CD4-positive, alpha-beta T cell treated with Interleukin-4 for 4 hours (primary cell): ENCODE data around the gene FBXL3.
"Not testable (repeated sequence)": the region's sequence is repeated elsewhere in the genome, so short reads cannot be mapped to it uniquely, and the experiment has no call there.

Experiments used
- DNase-seq: peaks from one replicate; pipeline ENCODE4 v3.0.0-alpha.2; 2020

The FBXL3 gene

DNA sequence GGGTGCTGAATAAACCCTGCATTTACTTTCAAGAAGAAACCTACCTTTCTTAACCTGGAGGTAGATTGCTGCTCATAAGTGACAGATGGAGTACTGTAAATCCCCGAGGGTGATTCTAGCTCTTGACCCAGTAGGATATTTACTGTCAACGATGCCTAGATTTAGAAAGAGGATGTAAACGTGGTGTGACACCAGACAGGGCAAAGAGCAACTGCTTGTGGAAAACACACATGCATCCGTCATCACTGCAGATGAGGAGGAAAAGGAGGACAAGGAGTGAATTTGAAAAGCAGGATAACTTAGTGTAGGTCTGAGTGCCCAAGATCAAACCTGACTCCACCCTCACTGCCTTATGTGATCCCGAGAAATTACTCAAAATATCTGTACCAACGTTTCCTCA lies 44.9 kb downstream of the FBXL3 start:
- no peak for DNase-seq

DNA sequence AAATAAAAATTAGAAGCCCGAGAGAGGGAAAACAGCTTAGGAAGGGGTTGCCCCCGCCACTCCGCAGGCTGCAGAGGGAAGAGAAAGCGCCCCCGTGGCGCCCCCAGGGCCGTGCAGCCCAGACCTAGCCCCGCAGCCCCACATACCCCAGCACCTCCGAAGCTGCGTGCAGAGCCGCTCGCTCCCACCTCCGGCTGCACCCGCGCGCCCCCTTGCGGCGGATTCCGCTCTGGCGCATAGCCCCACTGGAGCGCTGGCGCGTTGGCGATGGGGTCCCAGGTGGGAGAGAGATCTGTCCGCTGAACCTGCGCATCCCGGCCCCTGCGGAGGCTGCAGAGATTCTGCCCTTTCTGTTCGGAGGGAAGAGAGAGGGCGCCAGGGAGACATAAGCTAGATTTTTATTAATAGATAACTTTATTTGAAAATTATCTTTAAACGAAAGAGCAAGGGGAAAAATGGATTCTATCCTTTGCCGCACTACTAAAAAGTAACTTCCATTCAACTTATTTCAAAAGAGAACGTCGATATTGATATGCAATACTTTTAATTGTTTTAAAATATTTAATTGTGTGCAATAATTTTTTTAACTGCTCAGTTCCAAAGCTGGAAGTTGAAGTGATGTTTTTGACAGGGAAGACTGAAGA lies 46.8 kb downstream of the FBXL3 start:
- peak; percentile 77 for DNase-seq

DNA sequence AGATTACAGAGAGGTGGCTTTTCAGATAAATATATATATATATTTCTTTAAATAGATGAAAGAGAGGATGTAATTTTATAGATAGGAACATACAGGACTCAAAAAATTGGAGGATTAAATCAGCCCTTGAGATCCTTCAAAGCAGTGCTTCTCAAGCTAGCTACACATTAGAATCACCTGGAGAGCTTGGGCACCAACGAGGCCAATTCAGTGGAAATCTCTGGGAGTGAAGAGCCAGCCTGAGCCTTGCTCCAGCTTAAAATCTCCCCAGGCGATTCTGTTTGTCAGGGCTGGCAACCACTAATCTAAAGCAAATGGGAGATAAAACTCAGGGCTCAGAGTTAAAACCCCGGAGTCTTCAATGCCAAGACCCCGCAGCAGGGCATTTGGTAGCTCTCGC lies 50.0 kb downstream of the FBXL3 start:
- DNase-seq, result no peak

DNA sequence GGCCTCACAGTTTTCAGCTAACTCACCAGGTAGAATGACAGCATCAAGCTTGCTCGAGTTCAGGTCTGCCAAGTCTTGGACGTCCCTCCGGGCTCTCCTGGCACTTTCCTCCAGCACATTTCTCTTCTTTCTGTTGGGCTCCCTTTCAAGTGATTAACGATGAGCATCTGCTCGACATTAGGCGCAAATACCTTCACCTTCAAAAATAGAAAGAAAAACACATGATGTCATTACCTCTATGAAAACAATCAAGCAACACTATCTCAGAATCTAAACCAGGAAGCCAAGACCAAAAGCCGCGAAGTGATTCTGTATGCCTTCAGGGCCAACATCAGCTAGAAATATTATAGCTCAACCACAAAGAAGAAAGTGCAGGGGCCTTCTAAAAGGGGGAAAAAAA lies 50.5 kb downstream of the FBXL3 start:
- DNase-seq, result peak; percentile 33

DNA sequence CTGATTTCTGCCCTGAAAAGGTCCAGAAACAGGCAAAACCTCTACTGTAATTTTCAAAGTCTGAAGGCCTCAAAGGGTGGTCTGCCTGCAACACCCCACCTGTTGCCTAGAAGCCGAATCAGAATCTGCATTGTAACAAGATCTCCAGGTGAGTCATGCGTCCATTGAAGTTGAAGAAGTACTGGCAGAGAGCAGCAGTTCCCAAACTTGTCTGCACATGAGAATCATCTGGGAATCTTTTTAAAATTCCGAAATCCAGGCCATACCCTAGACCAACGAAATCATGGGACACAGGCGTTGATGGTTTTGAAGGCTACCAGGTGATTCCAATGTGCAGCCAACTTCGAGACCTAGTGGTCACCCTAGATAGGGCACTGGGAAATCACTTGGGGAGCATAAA lies 51.1 kb downstream of the FBXL3 start:
- DNase-seq, result no peak

DNA sequence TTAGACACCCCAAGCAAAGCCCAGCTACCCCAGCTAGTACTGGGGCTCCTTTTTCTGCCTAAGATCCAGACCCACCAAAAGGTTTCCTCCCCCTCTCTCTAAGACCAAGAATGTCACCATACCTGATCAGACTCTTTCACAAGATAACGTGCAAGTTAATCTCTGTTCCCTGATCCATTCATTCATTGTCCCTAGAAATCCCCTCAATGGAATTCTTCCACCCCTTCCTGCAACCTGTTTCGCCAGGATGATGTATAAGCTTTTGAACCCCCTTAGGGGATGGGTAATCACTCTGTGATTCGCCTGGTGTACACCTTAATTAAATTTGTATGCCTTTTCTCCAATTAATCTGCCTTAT lies 52.4 kb downstream of the FBXL3 start:
- DNase-seq, result no peak

DNA sequence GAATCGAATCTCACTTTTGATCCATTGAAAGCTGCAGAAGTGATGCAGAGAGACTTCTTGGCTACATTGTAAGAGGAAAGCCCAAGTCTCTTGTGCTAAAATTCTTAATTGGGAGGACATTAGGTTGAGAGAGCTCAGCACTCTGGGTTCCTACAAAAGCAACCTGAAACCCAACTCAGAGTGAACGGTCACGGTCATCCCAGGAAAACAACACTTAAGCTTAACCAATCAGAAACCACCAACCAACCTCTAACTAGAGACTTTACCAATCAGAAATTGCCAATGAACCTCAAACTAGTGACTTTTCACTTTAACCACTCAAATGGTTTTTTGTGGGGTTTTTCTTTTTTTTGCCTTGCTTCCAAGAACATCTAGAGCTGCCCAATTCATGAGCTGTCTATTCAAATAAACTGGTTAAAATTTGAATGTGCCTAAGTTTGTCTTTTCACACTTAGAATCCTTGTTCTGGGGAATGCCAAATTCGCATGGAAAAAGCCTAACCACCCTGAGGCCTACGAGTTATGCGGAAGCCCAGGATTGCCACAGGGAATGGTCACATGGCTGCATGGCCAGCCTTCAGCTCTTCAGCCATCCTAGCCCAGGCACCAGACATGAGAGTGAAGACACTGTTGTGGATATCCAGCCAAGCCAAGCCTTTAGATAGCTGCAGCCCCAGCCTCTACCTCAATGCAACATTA lies 52.9 kb downstream of the FBXL3 start:
- no peak for DNase-seq

DNA sequence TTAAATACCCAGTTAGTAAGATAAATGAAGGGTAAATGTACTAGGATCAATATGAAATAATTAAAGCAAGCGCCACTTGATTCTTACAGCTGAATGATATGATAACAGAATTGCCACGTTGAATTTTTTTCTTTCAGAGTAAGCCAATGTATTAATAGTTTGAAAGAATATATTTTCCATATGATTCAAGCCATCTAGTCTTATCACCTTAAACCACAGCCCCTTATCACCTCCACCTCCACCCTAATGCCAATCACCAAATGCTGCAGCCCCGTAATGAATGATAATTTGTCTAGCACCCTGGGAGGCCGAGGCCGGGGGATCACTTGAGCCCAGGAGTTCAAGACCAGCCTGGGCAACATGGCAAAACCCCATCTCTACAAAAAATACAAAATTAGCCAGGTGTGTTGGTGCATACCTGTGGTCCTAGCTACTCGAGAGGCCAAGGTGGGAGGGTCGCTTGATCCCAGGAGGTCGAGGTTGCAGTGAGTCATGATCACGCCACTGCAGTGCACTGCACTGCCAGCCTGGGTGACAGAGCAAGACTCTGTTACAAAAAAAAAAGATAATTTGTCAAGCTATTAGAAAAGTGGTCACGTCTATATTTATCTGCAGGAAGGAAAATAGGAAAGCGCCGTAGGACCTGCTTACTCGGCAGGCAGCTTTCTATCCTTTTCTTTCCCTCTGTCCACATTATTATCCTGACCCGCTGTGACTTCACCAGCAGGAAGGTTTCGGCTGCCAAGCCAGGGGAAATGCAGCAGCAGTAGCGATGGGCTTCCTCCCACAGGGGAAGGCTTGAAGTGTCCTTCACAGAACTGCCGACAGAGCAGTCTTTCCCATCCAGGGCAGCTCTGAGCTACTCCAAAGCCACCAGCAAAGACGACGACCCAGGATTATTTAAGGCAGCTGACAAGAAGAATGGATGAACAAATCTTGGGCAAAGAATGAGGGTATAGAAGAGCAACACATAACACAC lies 54.8 kb downstream of the FBXL3 start:
- DNase-seq, result no peak

DNA sequence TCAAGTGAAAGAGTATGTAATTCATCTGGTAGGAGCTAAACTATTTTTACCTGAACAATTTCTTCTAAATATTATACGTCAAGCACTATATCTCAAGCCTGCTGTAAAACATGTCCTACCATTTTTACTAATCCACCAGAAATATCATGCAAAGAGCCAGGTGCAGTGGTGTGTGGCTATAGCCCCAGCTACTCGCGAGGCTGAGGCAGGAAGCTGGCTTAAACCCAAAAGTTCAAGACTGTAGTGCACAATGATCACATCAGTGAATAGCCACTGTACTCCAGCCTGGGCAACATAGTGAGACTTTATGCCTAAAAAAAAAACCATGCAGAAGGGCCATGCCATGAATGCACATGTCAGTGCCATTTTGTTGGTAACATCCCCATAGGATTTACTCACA lies 55.7 kb downstream of the FBXL3 start:
- no peak for DNase-seq

DNA sequence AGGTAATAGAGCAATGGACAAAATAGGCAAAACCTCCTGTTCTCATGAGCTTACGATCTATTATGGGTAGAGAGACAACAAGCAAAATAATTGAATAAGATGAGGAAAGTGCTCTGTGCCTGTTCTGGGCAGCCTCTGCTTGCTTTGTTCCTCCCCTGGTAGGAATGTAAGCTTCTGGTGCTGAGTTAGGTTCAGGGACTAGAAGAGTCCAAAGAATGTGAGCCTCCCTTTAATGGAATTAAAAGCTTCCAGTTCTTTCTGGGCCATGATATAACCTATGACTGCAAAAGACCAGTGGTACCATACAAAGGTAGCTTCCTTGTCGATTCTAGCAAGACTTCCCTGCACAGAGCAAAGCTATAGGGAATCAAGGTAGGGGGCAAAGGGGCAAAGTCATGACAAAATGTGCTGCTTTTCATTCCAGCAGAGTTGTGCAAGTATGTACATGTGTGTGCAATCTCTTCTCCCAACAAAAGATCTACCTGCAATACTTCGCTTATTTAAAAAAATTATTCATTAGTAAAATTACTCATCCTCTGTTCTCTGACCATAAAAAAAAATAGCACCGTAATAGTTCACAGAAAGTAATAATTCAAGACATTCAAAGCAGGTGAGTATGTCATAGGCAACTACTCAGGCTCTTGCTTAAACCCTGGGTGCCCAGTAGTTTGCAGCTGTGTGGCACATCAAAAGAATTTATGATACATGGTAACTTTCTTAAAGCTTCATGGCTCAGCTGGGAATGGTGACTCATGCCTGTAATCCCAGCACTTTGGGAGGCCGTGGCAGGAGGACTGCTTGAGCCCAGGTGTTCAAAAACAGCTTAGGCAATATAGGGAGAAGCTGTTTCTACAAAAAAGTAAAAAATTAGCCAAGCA lies 57.2 kb downstream of the FBXL3 start:
- DNase-seq, result no peak

DNA sequence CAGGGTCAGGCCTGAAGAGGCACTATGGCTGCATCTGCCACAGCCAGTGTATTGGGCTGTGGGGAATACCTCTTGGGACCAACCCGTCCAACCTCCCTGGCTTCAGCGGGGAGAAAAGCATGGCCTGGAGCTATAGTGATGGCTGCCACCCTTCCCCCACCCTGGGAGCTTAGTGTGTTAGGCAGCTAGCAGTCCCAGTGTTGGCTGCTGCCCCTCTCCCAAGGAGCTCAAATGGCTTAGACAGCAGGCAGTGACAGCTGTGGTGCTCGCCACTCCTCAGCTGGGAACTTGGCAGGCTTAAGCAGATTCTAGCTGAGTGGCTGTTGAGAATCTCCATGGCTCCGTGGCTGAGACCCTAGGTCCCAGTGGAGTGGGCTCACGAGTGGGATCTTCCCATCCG lies 58.9 kb downstream of the FBXL3 start:
- no peak for DNase-seq

DNA sequence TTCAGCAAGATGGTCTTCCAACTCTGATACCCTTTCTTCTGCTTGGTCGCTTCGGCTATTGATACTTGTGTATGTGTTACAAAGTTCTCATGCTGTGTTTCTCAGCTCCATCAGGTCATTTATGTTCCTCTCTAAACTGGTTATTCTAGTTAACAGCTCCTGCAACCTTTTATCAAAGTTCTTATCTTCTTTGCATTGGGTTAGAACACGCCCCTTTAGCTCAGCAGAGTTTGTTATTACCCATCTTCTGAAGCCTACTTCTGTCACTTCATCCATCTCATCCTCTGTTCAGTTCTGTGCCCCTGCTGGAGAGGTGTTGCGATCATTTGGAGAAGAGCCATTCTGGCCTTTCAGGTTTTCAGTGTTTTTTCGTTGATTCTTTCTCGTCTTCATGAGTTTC lies 59.9 kb downstream of the FBXL3 start:
- DNase-seq, result no peak

DNA sequence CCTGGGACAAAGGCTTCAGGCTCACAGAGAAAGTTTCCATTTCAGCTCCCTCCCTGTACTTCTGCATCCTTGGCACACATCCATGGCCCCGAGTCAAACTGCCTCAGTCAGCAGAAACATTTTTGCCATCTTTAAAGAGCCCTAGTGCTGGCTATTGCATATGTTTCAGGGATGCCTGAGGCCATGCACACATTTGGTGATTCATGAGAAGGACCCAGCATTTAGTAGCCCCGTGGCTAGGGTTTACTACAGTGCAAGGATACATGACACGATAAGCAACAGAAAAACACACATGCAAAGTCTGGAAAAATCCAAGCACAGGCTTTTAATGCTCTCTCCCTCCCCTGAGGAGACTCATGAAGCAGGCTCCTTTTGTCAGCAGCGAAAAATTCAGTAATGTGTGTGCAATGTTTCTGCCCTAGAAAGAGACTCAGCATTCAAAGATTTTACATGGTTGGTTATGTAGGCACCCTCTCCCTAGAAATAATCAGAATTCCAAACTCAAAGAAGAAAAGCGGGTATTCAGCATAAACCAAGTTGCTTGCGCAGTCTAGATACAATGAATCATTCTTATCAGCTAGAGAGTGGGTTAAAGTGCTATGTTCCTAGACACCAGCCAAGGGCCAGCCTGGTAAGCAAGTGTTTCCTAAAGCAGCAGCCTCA lies 61.1 kb downstream of the FBXL3 start:
- no peak for DNase-seq

DNA sequence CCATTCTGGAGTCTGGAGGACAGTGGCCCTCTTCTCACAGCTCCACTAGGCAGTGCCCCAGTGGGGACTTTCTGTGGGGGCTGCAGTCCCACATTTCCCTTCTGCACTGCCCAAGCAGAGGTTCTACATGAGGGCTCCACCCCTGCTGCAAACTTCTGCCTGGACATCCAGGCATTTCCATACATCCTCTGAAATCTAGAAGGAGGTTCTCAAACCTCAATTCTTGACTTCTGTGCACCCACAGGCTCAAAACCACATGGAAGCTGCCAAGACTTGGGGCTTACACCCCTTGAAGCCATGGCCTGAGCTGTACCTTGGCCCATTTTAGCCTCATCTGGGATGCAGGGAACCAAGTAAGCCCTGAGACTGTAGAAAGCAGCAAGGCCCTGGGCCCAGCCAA lies 67.2 kb downstream of the FBXL3 start:
- DNase-seq, result not testable (repeated sequence)

DNA sequence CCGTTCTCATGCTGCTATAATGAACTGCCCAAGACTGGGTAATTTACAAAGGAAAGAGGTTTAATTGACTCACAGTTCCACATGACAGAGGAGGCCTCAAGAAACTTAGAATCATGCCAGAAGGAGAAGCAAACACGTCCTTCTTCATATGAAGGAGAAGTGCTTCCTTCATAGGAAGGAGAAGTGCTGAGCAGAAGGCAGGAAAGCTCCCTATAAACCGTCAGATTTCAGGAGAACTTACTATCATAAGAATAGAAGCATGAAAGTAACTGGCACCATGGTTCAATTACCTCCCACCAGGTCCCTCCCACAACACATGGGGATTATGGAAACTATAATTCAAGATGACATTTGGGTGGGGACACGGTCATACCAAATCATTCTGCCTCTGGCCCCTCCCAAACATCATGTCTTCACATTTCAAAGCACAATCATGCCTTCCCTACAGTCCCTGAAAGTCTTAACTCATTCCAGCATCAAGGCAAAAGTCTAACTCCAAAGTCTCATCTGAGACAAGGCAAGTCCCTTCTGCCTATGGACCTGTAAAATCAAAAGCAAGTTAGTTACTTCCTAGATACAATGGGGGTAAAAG lies 68.0 kb downstream of the FBXL3 start:
- DNase-seq, result no peak

DNA sequence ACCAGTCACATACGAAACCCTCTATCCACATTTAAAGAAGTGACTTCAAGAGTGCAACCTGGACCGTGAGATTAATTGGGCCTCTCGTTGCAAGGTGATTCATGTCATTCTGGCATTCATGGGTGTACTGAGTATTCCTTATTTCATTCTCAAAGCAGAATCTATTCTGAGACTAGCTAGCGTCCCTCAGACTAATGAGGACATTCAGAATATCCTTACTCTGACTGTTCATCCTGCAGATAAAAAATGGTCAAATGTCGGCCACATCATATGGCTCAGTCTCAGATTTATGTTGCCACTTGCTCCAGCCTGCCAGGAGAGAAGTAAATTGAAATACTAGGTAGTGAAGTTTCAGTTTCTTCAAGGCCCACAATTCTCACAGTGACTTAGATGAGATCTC lies 71.3 kb downstream of the FBXL3 start:
- DNase-seq, result no peak
